Naive thymus-derived CD4-positive, alpha-beta T cell (primary cell): ENCODE results near the gene CHKB. TPM values are rescaled to one million over a fixed set of nuclear protein-coding genes. Genes with fewer than 3 reads are reported as not detected.

Source experiments
- ATAC-seq: fragments of 150-1000 bp; cut with Tn5 transposase; 2 replicates; pipeline ENCODE4 v1.10.0; 2021; ENCODE audit warnings: mild to moderate bottlenecking, moderate library complexity
- CTCF ChIA-PET: fragments of 350-600 bp; sonication (Branson Sonifier 250); formaldehyde crosslinking; loops from one replicate; lab custom pipeline; 2021; ENCODE audit warnings: antibody characterized with exemption; lab: Charles Lee
- POLR2A ChIA-PET: fragments of 350-600 bp; sonication (Branson Sonifier 250); formaldehyde crosslinking; loops from one replicate; lab custom pipeline; 2021; ENCODE audit warnings: antibody characterized with exemption, inconsistent platforms; lab: Charles Lee
- DNase-seq, 9 donors: peaks; one replicate each; pipeline versions ENCODE4 v3.0.0 to v3.0.0-alpha.2; 2020 to 2022; ENCODE audit warnings: mixed read lengths in 1 of 9
- H3K27ac ChIP-seq: one replicate; pipeline ENCODE4 v1.7.0; 2013; ENCODE audit warnings: mild to moderate bottlenecking, low read depth, low read length, moderate library complexity
- H3K27me3 ChIP-seq, 2 donors: one replicate each; pipeline ENCODE4 v1.7.0; 2013; ENCODE audit warnings: low read length in 2 of 2, mild to moderate bottlenecking in 2 of 2, moderate library complexity in 2 of 2; ENCODE audit not compliant: control insufficient read depth in 2 of 2, insufficient read depth in 2 of 2
- H3K36me3 ChIP-seq, 3 experiments: 1 replicate in 2 of 3; 2 replicates in 1 of 3; pipeline ENCODE4 v1.7.0; 2013; ENCODE audit warnings: low read length in 3 of 3, mild to moderate bottlenecking in 3 of 3, moderate library complexity in 1 of 3; ENCODE audit not compliant: insufficient read depth in 3 of 3, control insufficient read depth in 2 of 3
- H3K4me1 ChIP-seq, 2 donors: one replicate each; pipeline ENCODE4 v1.7.0; 2013; ENCODE audit warnings: low read length in 2 of 2, mild to moderate bottlenecking in 2 of 2, moderate library complexity in 1 of 2; ENCODE audit not compliant: control insufficient read depth in 2 of 2, insufficient read depth in 2 of 2
- H3K4me3 ChIP-seq: 2 replicates; pipeline ENCODE4 v1.7.0; 2013; ENCODE audit warnings: mild to moderate bottlenecking, low read length
- H3K9me3 ChIP-seq, 3 experiments: 1 replicate in 2 of 3; 2 replicates in 1 of 3; pipeline ENCODE4 v1.7.0; 2013; ENCODE audit warnings: low read length in 3 of 3; ENCODE audit not compliant: control insufficient read depth in 2 of 3
- H3K27ac Mint-ChIP-seq, 9 donors: one replicate each; pipeline ENCODE4 v1.8.0; 2020 to 2022; ENCODE audit warnings: mixed read lengths in 9 of 9, mild to moderate bottlenecking in 8 of 9, moderate library complexity in 5 of 9, inconsistent platforms in 2 of 9
- H3K27me3 Mint-ChIP-seq, 5 donors: one replicate each; pipeline ENCODE4 v1.8.0; 2021 to 2022; ENCODE audit warnings: mixed read lengths in 5 of 5, mild to moderate bottlenecking in 1 of 5
- H3K36me3 Mint-ChIP-seq, 5 donors: one replicate each; pipeline ENCODE4 v1.8.0; 2020 to 2022; ENCODE audit warnings: mixed read lengths in 5 of 5, mild to moderate bottlenecking in 3 of 5, inconsistent platforms in 1 of 5
- H3K4me1 Mint-ChIP-seq, 7 donors: one replicate each; pipeline ENCODE4 v1.8.0; 2020 to 2022; ENCODE audit warnings: mixed read lengths in 7 of 7, mild to moderate bottlenecking in 3 of 7, inconsistent platforms in 1 of 7
- H3K4me3 Mint-ChIP-seq, 10 donors: one replicate each; pipeline ENCODE4 v1.8.0; 2020 to 2022; ENCODE audit warnings: mild to moderate bottlenecking in 10 of 10, mixed read lengths in 10 of 10, moderate library complexity in 6 of 10, inconsistent platforms in 2 of 10
- H3K9me3 Mint-ChIP-seq, 11 donors: one replicate each; pipeline ENCODE4 v1.8.0; 2020 to 2022; ENCODE audit warnings: mixed read lengths in 11 of 11, mild to moderate bottlenecking in 4 of 11, inconsistent platforms in 1 of 11, moderate library complexity in 1 of 11
- intact Hi-C, 2 donors: fragments of 100-400 bp; cut with micrococcal nuclease; formaldehyde crosslinking; loops; one replicate each; pipeline ENCODE4 v1.15.1; 2023
- polyA plus RNA-seq, 2 donors: library from polyadenylated mRNA; unstranded; fragments of 300-500 nt; fragmentation: Illumina TruSeq; gene quantifications; one replicate each; pipeline ENCODE4 v1.2.3, GENCODE V29; 2021
- total RNA-seq, 6 experiments: library from RNA in 5 of 6; stranded (reverse) in 5 of 6; gene quantifications; 1 replicate in 5 of 6; 2 replicates in 1 of 6; pipeline ENCODE4 v1.2.3 and lab custom pipeline; 2021 to 2026

CHKB gene
- total and polyA plus RNA-seq, 7 experiments from 2014 or later: 24.2 to 214 (median 158) TPM

DNA sequence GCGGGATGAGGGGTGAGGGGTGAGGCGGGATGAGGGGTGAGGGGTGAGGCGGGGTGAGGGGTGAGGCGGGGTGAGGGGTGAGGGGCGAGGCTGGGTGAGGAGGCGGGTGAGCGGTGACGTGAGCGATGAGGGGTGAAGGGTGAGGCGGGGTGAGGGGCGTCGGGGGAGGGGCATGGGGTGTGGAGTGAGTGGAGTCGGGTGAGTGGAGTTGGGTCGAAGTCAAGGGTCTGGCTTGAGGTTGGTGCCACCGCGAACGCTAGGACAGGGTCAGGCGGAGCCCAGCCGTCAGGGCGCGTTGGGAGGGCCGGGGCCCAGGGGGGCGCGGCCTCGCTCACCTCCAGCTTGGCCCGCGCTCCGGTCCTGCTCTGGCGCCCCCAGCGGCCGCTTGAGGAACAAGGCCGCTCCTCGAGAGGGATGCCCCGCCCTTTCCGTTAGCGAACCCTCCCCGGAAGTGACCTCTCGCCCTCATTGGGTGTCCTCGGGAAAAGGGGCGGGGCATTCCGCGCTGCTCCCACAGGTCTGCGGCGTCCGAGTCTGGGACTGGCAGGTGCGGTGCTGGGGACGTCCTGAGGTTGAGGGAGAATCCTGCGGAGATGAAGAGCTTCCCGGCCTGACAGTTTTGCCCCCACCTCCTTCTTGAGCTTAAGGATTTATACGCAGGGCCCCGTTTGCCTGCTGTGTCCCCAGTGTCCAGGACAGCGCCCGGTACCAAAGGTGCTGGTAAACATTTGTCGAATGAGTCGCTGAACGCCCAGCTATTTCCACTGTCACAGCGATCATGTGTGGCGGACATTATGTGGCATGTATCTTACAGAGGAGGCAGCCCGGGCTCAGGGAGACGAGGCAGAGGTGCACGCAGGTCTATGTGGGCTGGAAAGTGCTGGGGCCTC is 19.9 kb downstream of the CHKB start, which contains the start of gene SYCE3:
TSS of gene SYCE3 (minus strand) at position 397 of the 890 bp plus-strand sequence. CDS start 6,514 bp downstream, outside the sequence.
- peaks cover 0 to 3% (median 0%) of the 10 kb centered on the region in 5 donors for H3K36me3 Mint-ChIP-seq
- peaks cover 6 to 24% (median 14%) of the 10 kb centered on the region in 7 donors for H3K4me1 Mint-ChIP-seq
- peaks cover 0 to 3% (median 0%) of the 10 kb centered on the region in 11 donors for H3K9me3 Mint-ChIP-seq
- Histone ChIP-seq H3K27ac (peak within 1 kb of the TSS; percentile 67), H3K27me3 (no peaks in the 10 kb centered on the region), H3K9me3 (no peaks in the 10 kb centered on the region), H3K36me3 (no peaks in the 10 kb centered on the region), H3K4me3 (peak within 1 kb of the TSS; percentile 75), H3K4me1 (peaks cover 0 to 4% of the 10 kb centered on the region in 2 donors)
- ATAC-seq (peak; percentile 100), DNase-seq (peak; percentile 92 to 99 (median 96))
- peak within 1 kb of the TSS; percentile 77 to 96 (median 87) for H3K27ac Mint-ChIP-seq
- peaks cover 0 to 14% (median 0%) of the 10 kb centered on the region in 5 donors for H3K27me3 Mint-ChIP-seq
- ChIA-PET CTCF (interaction anchor here (0.6 to 2.7 kb wide), 12 partner anchors 14 to 58 kb away, joined by 3 to 11 read pairs (median 4); partner anchors contain the start of genes KLHDC7B, SCO2 and TYMP), POLR2A (interaction anchor here (0.6 to 4.4 kb wide), 16 partner anchors 9 to 90 kb away, joined by 3 to 33 read pairs (median 4); partner anchors contain the start of genes CHKB, LMF2, NCAPH2 and SCO2)
- peak within 1 kb of the TSS; percentile 85 to 97 (median 94) for H3K4me3 Mint-ChIP-seq
- intact Hi-C loops: loop anchor here (1.0 to 2.0 kb wide), 15 partner anchors 14 to 220 kb away; partner anchors contain the start of genes ARSA (in 1 of the 2), CHKB (in 1 of the 2), LMF2 (in 1 of the 2) and MAPK8IP2 (in 1 of the 2)

DNA sequence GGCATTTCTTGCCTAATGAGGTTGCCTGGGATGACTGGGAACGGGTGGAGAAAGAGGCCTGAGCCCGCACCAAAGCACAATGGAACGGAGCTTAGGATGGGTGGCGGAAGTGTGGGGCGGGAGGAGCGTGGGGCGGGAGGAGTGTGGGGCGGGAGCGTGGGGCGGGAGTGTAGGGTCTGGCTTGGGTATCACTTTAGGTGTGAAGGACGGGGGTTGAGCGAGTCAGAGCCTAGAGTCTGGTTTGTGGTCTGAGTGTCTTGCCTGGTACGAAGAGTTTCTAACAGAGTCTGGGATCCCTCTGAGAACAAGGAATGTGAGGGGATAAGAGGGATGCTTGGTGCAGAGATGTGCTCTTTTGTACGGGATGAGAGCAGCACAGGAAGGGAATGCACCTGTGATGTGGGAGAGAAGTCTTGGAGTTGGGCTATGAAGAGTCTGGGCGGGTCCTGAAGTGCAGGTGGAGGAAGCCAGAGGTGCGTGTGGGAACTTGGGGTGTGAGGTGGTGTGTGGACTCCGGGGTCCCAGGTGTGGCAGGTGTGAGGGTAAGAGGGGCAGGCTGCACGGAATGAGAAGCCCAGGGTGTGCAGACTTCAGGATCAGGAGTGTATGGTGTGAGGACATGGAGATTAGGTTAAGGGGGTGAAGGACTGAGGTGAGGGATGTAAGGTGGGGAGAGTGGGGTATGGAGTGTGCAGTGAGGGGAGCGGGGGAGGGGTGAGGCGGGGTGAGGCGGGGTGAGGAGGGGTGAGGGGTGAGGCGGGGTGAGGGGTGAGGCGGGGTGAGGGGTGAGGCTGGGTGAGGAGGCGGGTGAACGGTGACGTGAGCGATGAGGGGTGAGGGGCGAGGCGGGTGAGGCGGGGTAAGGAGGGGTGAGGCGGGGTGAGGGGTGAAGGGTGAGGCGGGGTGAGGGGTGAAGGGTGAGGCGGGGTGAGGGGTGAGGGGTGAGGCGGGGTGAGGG is 21.0 kb downstream of the CHKB start:
- ChIA-PET CTCF (interaction anchor here (1.0 kb wide), 1 partner anchor 25 kb away, joined by 5 read pairs; no protein-coding TSS in a partner anchor), POLR2A (interaction anchor here (1.8 kb wide), 1 partner anchor 32 kb away, joined by 4 read pairs; the partner anchor contains the start of gene TYMP)
- intact Hi-C loops: loop anchor here (1.0 to 2.0 kb wide), 13 partner anchors 13 to 219 kb away; partner anchors contain the start of genes ARSA (in 1 of the 2), CHKB (in 1 of the 2), MAPK8IP2 (in 1 of the 2) and NCAPH2 (in 1 of the 2)

DNA sequence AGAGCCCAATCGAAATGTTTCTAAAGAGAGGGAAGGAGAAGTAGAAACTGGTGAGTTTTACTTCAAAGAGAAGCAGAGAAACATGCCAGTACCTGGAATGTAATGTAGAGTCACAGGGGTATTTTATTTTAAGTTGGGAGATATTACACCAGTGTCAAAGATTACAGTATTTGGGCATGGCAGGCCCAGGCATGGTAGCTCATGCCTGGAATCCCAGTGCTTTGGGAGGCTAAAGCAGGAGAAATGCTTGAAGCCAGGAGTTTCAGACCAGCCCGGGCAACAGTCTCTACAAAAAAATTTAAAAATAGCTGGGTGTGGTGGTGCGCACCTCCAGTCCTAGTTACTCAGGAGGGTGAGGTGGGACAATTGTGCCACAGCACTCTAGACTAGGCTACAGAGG is 22.6 kb downstream of the CHKB start:
- no peaks in the 10 kb centered on the region for H3K27me3 ChIP-seq
- H3K36me3 ChIP-seq: no peaks in the 10 kb centered on the region
- peak overlapping the region in 1 of 10 donors; percentile 55 for H3K4me3 Mint-ChIP-seq
- H3K9me3 Mint-ChIP-seq: peaks cover 0 to 3% (median 0%) of the 10 kb centered on the region in 11 donors
- ChIA-PET CTCF (interaction anchor here (0.7 to 2.1 kb wide), 2 partner anchors 9 to 12 kb away, joined by 3 to 7 read pairs; no protein-coding TSS in a partner anchor), POLR2A (interaction anchor here (0.8 to 1.8 kb wide), 5 partner anchors 9 to 61 kb away, joined by 3 to 4 read pairs (median 4); partner anchors contain the start of genes KLHDC7B and TYMP)
- DNase-seq (no peak), ATAC-seq (no peak)
- H3K27me3 Mint-ChIP-seq: peaks cover 0 to 19% (median 0%) of the 10 kb centered on the region in 5 donors
- intact Hi-C loops: no loop called here
- H3K4me1 Mint-ChIP-seq: peaks cover 6 to 24% (median 13%) of the 10 kb centered on the region in 7 donors
- H3K27ac ChIP-seq: no peak overlapping the region
- H3K27ac Mint-ChIP-seq: no peak overlapping the region
- H3K4me1 ChIP-seq: peaks cover 0 to 4% of the 10 kb centered on the region in 2 donors
- H3K36me3 Mint-ChIP-seq: no peaks in the 10 kb centered on the region
- H3K9me3 ChIP-seq: no peaks in the 10 kb centered on the region
- no peak overlapping the region for H3K4me3 ChIP-seq

More for the DNA sequence above, 21.0 kb downstream of the CHKB start:
- Histone ChIP-seq H3K9me3 (no peaks in the 10 kb centered on the region), H3K27me3 (no peaks in the 10 kb centered on the region), H3K36me3 (no peaks in the 10 kb centered on the region), H3K4me3 (no peak overlapping the region), H3K27ac (no peak overlapping the region), H3K4me1 (peaks cover 0 to 4% of the 10 kb centered on the region in 2 donors)
- H3K9me3 Mint-ChIP-seq: peaks cover 0 to 3% (median 0%) of the 10 kb centered on the region in 11 donors
- ATAC-seq (no peak), DNase-seq (no peak)
- peaks cover 0 to 14% (median 0%) of the 10 kb centered on the region in 5 donors for H3K27me3 Mint-ChIP-seq
- H3K36me3 Mint-ChIP-seq: no peaks in the 10 kb centered on the region
- peak overlapping the region; percentile 18 to 80 (median 69) for H3K27ac Mint-ChIP-seq
- H3K4me1 Mint-ChIP-seq: peaks cover 6 to 24% (median 14%) of the 10 kb centered on the region in 7 donors
- peak overlapping the region; percentile 4 to 73 (median 56) for H3K4me3 Mint-ChIP-seq

DNA sequence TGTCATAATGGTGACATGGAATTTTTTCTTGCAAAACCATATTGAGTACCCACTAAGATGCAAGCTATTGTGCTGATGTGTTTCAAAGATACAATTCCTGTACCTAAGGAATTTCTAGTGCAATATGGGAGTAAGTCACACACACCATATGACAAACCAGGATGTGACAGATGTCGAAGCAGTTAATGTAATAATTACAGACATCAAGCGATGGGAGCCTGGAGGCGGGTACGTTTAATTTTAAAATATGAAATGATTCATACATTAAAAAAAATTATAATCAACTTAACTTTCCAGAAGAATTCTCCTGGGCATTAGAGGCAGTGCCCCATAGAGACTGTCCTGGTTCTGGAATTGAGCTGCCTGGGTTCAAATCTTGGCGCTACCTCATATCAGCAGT is 25.9 kb downstream of the CHKB start:
- no peak for DNase-seq
- Histone ChIP-seq H3K4me1 (no peaks in the 10 kb centered on the region), H3K36me3 (no peaks in the 10 kb centered on the region), H3K4me3 (no peak overlapping the region), H3K27me3 (no peaks in the 10 kb centered on the region), H3K27ac (no peak overlapping the region), H3K9me3 (no peaks in the 10 kb centered on the region)
- Mint-ChIP-seq H3K4me1 (peaks cover 3 to 10% (median 5%) of the 10 kb centered on the region in 7 donors), H3K27ac (no peak overlapping the region), H3K36me3 (peaks cover 0 to 2% (median 0%) of the 10 kb centered on the region in 5 donors), H3K27me3 (peaks cover 0 to 8% (median 0%) of the 10 kb centered on the region in 5 donors), H3K9me3 (peaks cover 0 to 3% (median 0%) of the 10 kb centered on the region in 11 donors), H3K4me3 (no peak overlapping the region)
- CTCF ChIA-PET: interaction anchor here (0.7 to 1.3 kb wide), 3 partner anchors 14 to 42 kb away, joined by 3 to 6 read pairs (median 4); no protein-coding TSS in a partner anchor
- ATAC-seq: no peak
- POLR2A ChIA-PET: interaction anchor here (0.6 kb wide), 1 partner anchor 66 kb away, joined by 4 read pairs; no protein-coding TSS in a partner anchor
- intact Hi-C loops: no loop called here

DNA sequence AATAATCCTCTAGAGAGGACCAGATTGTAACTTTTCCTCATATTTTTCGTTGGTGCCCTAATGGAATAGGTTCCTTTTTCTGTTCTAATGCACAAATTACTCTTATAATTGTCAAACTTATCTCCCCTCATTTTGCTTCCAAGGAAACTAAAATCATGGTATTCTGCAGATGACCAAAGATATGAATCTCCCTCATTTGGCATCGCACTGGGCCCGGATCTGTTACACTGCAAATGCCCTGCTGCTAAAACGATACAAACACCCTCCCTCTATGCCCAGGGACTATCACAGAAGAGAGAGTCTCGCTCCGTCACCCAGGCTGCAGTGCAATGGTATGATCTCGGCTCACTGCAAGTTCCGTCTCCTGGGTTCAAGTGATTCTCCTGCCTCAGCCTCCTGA is 29.3 kb downstream of the CHKB start:
- no peak for DNase-seq
- Histone ChIP-seq H3K9me3 (no peaks in the 10 kb centered on the region), H3K36me3 (no peaks in the 10 kb centered on the region), H3K4me1 (peaks cover 14 to 17% of the 10 kb centered on the region in 2 donors), H3K27me3 (no peaks in the 10 kb centered on the region), H3K27ac (no peak overlapping the region), H3K4me3 (no peak overlapping the region)
- intact Hi-C loops: no loop called here
- H3K4me1 Mint-ChIP-seq: peaks cover 12 to 22% (median 16%) of the 10 kb centered on the region in 7 donors
- no peak for ATAC-seq
- peaks cover 0 to 5% (median 0%) of the 10 kb centered on the region in 5 donors for H3K27me3 Mint-ChIP-seq
- peaks cover 0 to 2% (median 0%) of the 10 kb centered on the region in 11 donors for H3K9me3 Mint-ChIP-seq
- ChIA-PET POLR2A (interaction anchor here (3.9 to 6.3 kb wide), 2 partner anchors 13 to 26 kb away, joined by 20 to 77 read pairs; partner anchors contain the start of genes SCO2 and TYMP), CTCF (interaction anchor here (1.4 kb wide), 1 partner anchor 28 kb away, joined by 5 read pairs; the partner anchor contains the start of gene SCO2)
- H3K27ac Mint-ChIP-seq: no peak overlapping the region
- peaks cover 0 to 10% (median 0%) of the 10 kb centered on the region in 5 donors for H3K36me3 Mint-ChIP-seq
- no peak overlapping the region for H3K4me3 Mint-ChIP-seq
